GM21447 (cell line): ENCODE measurements around the gene THAP7.

Source experiments
- ATAC-seq: cut with Tn5 transposase; IDR thresholded peaks from one replicate; pipeline ENCODE4 v1.9.1; 2021; ENCODE audit not compliant: unreplicated experiment

The THAP7 gene

GRCh38 chr22:20949698-20950183, 52.2 kb downstream of the THAP7 start:
- ATAC-seq = no peak
